ENCODE results near the gene OR10Z1. TPM values are rescaled to one million over a fixed set of nuclear protein-coding genes. Genes with fewer than 3 reads are reported as not detected.

Gene OR10Z1
- total RNA-seq = not detected

- Histone ChIP-seq H3K36me3 (no peaks in the 10 kb centered on the region), H3K4me3 (replicated peaks in 1 of 3) (no peak within 1 kb of the TSS), H3K27me3 (no peaks in the 10 kb centered on the region), H3K4me1 (no peaks in the 10 kb centered on the region), H3K27ac (no peak within 1 kb of the TSS), H3K9me3 (no peaks in the 10 kb centered on the region)
- no peak for DNase-seq
- TF ChIP-seq POLR2A (IDR thresholded peaks at IDR 0.05) = no peak
- no peak for TF ChIP-seq CTCF (IDR thresholded peaks at IDR 0.05)
- intact Hi-C loops (cut with DNase I) = no loop called here
- WGBS, 2 donors = 91 to 93% methylated on average over 1 of the region's 1 CpG
These were observed at the start of gene OR10Z1 for GRCh38 chr1:158604968-158605367. TSS of gene OR10Z1 (plus strand) at chr1:158605268. CDS start at chr1:158606439, 1,171 bp downstream.

GRCh38 chr1:158559696-158560095, 45.4 kb upstream of the OR10Z1 start:
- Histone ChIP-seq H3K4me1 (no peaks in the 10 kb centered on the region), H3K4me3 (replicated peaks in 1 of 3) (no peak overlapping the region), H3K9me3 (no peaks in the 10 kb centered on the region), H3K27me3 (no peaks in the 10 kb centered on the region), H3K36me3 (no peaks in the 10 kb centered on the region), H3K27ac (no peak overlapping the region)
- intact Hi-C loops (cut with DNase I) = no loop called here
- DNase-seq = no peak
- 79 to 80% methylated on average over 1 of the region's 1 CpG for WGBS, 2 donors
- TF ChIP-seq POLR2A (IDR thresholded peaks at IDR 0.05) (no peak), CTCF (IDR thresholded peaks at IDR 0.05) (no peak)

GRCh38 chr1:158563853-158564252, 41.2 kb upstream of the OR10Z1 start:
- H3K4me3 ChIP-seq (replicated peaks in 1 of 3) = no peak overlapping the region
- intact Hi-C loops (cut with DNase I) = no loop called here
- no peaks in the 10 kb centered on the region for H3K36me3 ChIP-seq
- no peaks in the 10 kb centered on the region for H3K9me3 ChIP-seq
- TF ChIP-seq POLR2A (IDR thresholded peaks at IDR 0.05) (no peak), CTCF (IDR thresholded peaks at IDR 0.05) (no peak)
- 82 to 87% methylated on average over 2 of the region's 2 CpGs for WGBS, 2 donors
- H3K27ac ChIP-seq = no peak overlapping the region
- no peak for DNase-seq
- H3K4me1 ChIP-seq = no peaks in the 10 kb centered on the region
- no peaks in the 10 kb centered on the region for H3K27me3 ChIP-seq

- Histone ChIP-seq H3K27me3 (no peaks in the 10 kb centered on the region), H3K4me3 (replicated peaks in 1 of 3) (no peak overlapping the region), H3K4me1 (no peaks in the 10 kb centered on the region), H3K36me3 (no peaks in the 10 kb centered on the region), H3K9me3 (no peaks in the 10 kb centered on the region), H3K27ac (no peak overlapping the region)
- no peak for TF ChIP-seq CTCF (IDR thresholded peaks at IDR 0.05)
- TF ChIP-seq POLR2A (IDR thresholded peaks at IDR 0.05) = no peak
- whole genome bisulfite sequencing, 2 donors = 57 to 69% methylated on average over 2 of the region's 2 CpGs
- intact Hi-C loops (cut with DNase I) = no loop called here
- no peak for DNase-seq
These were observed 40.5 kb upstream of the OR10Z1 start for GRCh38 chr1:158564608-158565007.

GRCh38 chr1:158570480-158570879, 34.6 kb upstream of the OR10Z1 start, which contains the start of gene OR6P1:
TSS of gene OR6P1 (minus strand) at chr1:158570580. CDS start at chr1:158563604, 6,976 bp downstream.
- TF ChIP-seq CTCF (IDR thresholded peaks at IDR 0.05) (no peak), POLR2A (IDR thresholded peaks at IDR 0.05) (no peak)
- no peaks in the 10 kb centered on the region for H3K4me1 ChIP-seq
- H3K27ac ChIP-seq = no peak within 1 kb of the TSS
- no peak within 1 kb of the TSS for H3K4me3 ChIP-seq (replicated peaks in 1 of 3)
- H3K36me3 ChIP-seq = no peaks in the 10 kb centered on the region
- 70 to 72% methylated on average over 3 of the region's 3 CpGs for WGBS, 2 donors
- intact Hi-C loops (cut with DNase I) = no loop called here
- no peaks in the 10 kb centered on the region for H3K27me3 ChIP-seq
- H3K9me3 ChIP-seq = no peaks in the 10 kb centered on the region
- DNase-seq = no peak

Data from thyroid gland (tissue), 4 donors.